ENCODE measurements around the gene ZNF789. TPM values are rescaled to one million over a fixed set of nuclear protein-coding genes. Genes with fewer than 3 reads are reported as not detected.
A peak's percentile ranks its signal among the peaks of the same experiment; 100 is the strongest.

ZNF789 gene
- total RNA-seq, 8 experiments from 2014 or later, result 6.1 to 26.3 (median 16.4) TPM

- Histone ChIP-seq H3K27ac (no peak overlapping the region), H3K4me1 (replicated peaks in 1 of 2) (peaks cover 9 to 10% of the 10 kb centered on the region in 2 donors), H3K4me3 (no peak overlapping the region)
- WGBS, 10 experiments, result 56 to 100% (median 90%) methylated on average over 1 to 6 of the region's 29 CpGs; no CpG with 5 or more reads in 5 of the 10 experiments
- ATAC-seq (replicated peaks in 6 of 8), result no peak
- in situ Hi-C loops (cut with MboI; ENCODE audit: low pct_unique_long_range_greater_than_20kb in 2 of 9, low sequenced_read_pairs in 9 of 9, unreplicated experiment in 9 of 9), result no loop called here
Observed at GRCh38 chr7:99468336-99468918, 4.3 kb upstream of the ZNF789 start.

- in situ Hi-C loops (cut with MboI; ENCODE audit: low pct_unique_long_range_greater_than_20kb in 2 of 9, low sequenced_read_pairs in 9 of 9, unreplicated experiment in 9 of 9), result no loop called here
- Histone ChIP-seq H3K4me1 (replicated peaks in 1 of 2) (peaks cover 15 to 17% of the 10 kb centered on the region in 2 donors), H3K27ac (no peak overlapping the region), H3K4me3 (no peak overlapping the region)
- 11 to 79% (median 50%) methylated on average over 2 to 21 of the region's 23 CpGs for WGBS, 10 experiments
- ATAC-seq (replicated peaks in 6 of 8), result no peak
Observed at GRCh38 chr7:99469381-99470065, 3.2 kb upstream of the ZNF789 start.

- H3K4me1 ChIP-seq (replicated peaks in 1 of 2), result peaks cover 8 to 9% of the 10 kb centered on the region in 2 donors
- peak overlapping the region; percentile 62 to 89 (median 66) for H3K4me3 ChIP-seq
- peak in 3 of 8 experiments; percentile 20 to 24 (median 23) for ATAC-seq (replicated peaks in 6 of 8)
- no peak overlapping the region for H3K27ac ChIP-seq
- 0 to 20% (median 4%) methylated on average over 1 to 7 of the region's 7 CpGs; no CpG with 5 or more reads in 2 of the 10 experiments for WGBS, 10 experiments
- in situ Hi-C loops (cut with MboI; ENCODE audit: low pct_unique_long_range_greater_than_20kb in 2 of 9, low sequenced_read_pairs in 9 of 9, unreplicated experiment in 9 of 9), result no loop called here
Observed at GRCh38 chr7:99473315-99473596, 566 bp downstream of the ZNF789 start.

GRCh38 chr7:99476107-99476506 lies 3.4 kb downstream of the ZNF789 start:
- 70 to 88% (median 81%) methylated on average over 1 to 4 of the region's 5 CpGs; no CpG with 5 or more reads in 5 of the 10 experiments for WGBS, 10 experiments
- no peak for ATAC-seq (replicated peaks in 6 of 8)
- in situ Hi-C loops (cut with MboI; ENCODE audit: low pct_unique_long_range_greater_than_20kb in 2 of 9, low sequenced_read_pairs in 9 of 9, unreplicated experiment in 9 of 9), result no loop called here
- H3K4me3 ChIP-seq, result no peak overlapping the region
- peaks cover 8 to 9% of the 10 kb centered on the region in 2 donors for H3K4me1 ChIP-seq (replicated peaks in 1 of 2)
- no peak overlapping the region for H3K27ac ChIP-seq

- 13 to 79% (median 70%) methylated on average over 2 to 9 of the region's 15 CpGs; no CpG with 5 or more reads in 2 of the 10 experiments for WGBS, 10 experiments
- Histone ChIP-seq H3K4me3 (no peak overlapping the region), H3K27ac (no peak overlapping the region), H3K4me1 (replicated peaks in 1 of 2) (peaks cover 3 to 5% of the 10 kb centered on the region in 2 donors)
- in situ Hi-C loops (cut with MboI; ENCODE audit: low pct_unique_long_range_greater_than_20kb in 2 of 9, low sequenced_read_pairs in 9 of 9, unreplicated experiment in 9 of 9), result no loop called here
- ATAC-seq (replicated peaks in 6 of 8), result peak; percentile 6 to 86 (median 54)
Observed at GRCh38 chr7:99478464-99479440, 6.1 kb downstream of the ZNF789 start.

GRCh38 chr7:99485094-99485493 lies 12.4 kb downstream of the ZNF789 start:
- H3K4me1 ChIP-seq (replicated peaks in 1 of 2), result no peaks in the 10 kb centered on the region

GRCh38 chr7:99489235-99489634 lies 16.5 kb downstream of the ZNF789 start:
- in situ Hi-C loops (cut with MboI; ENCODE audit: low pct_unique_long_range_greater_than_20kb in 2 of 9, low sequenced_read_pairs in 9 of 9, unreplicated experiment in 9 of 9), result no loop called here
- ATAC-seq (replicated peaks in 6 of 8), result peak in 2 of 8 experiments; percentile 23 to 38
- Histone ChIP-seq H3K27ac (no peak overlapping the region), H3K4me3 (no peak overlapping the region), H3K4me1 (replicated peaks in 1 of 2) (no peaks in the 10 kb centered on the region)
- 89 to 100% (median 92%) methylated on average over 1 to 4 of the region's 4 CpGs; no CpG with 5 or more reads in 3 of the 10 experiments for WGBS, 10 experiments

More at GRCh38 chr7:99485094-99485493, 12.4 kb downstream of the ZNF789 start:
- Histone ChIP-seq H3K4me3 (no peak overlapping the region), H3K27ac (no peak overlapping the region)
- ATAC-seq (replicated peaks in 6 of 8), result no peak
- in situ Hi-C loops (cut with MboI; ENCODE audit: low pct_unique_long_range_greater_than_20kb in 2 of 9, low sequenced_read_pairs in 9 of 9, unreplicated experiment in 9 of 9), result no loop called here
- 60 to 100% (median 91%) methylated on average over 1 to 5 of the region's 5 CpGs; no CpG with 5 or more reads in 2 of the 10 experiments for WGBS, 10 experiments

GRCh38 chr7:99490878-99491277 lies 18.2 kb downstream of the ZNF789 start:
- in situ Hi-C loops (cut with MboI; ENCODE audit: low pct_unique_long_range_greater_than_20kb in 2 of 9, low sequenced_read_pairs in 9 of 9, unreplicated experiment in 9 of 9), result no loop called here
- Histone ChIP-seq H3K27ac (no peak overlapping the region), H3K4me1 (replicated peaks in 1 of 2) (no peaks in the 10 kb centered on the region), H3K4me3 (no peak overlapping the region)
- WGBS, 10 experiments, result 60 to 100% (median 80%) methylated on average over 1 to 2 of the region's 3 CpGs; no CpG with 5 or more reads in 7 of the 10 experiments
- ATAC-seq (replicated peaks in 6 of 8), result no peak

- in situ Hi-C loops (cut with MboI; ENCODE audit: low pct_unique_long_range_greater_than_20kb in 2 of 9, low sequenced_read_pairs in 9 of 9, unreplicated experiment in 9 of 9), result no loop called here
- Histone ChIP-seq H3K27ac (no peak overlapping the region), H3K4me1 (replicated peaks in 1 of 2) (peaks cover 9 to 12% of the 10 kb centered on the region in 2 donors), H3K4me3 (no peak overlapping the region)
- 95 to 100% (median 100%) methylated on average over 1 to 5 of the region's 6 CpGs; no CpG with 5 or more reads in 5 of the 10 experiments for WGBS, 10 experiments
- ATAC-seq (replicated peaks in 6 of 8), result no peak
Observed at GRCh38 chr7:99493823-99494222, 21.1 kb downstream of the ZNF789 start.

GRCh38 chr7:99497766-99498545 lies 25.3 kb downstream of the ZNF789 start:
- no peak for ATAC-seq (replicated peaks in 6 of 8)
- Histone ChIP-seq H3K4me1 (replicated peaks in 1 of 2) (peaks cover 9 to 14% of the 10 kb centered on the region in 2 donors), H3K27ac (no peak overlapping the region), H3K4me3 (peak overlapping the region in 4 of 5 donors; percentile 59 to 84 (median 76))
- WGBS, 10 experiments, result 61 to 100% (median 87%) methylated on average over 1 to 6 of the region's 6 CpGs
- in situ Hi-C loops (cut with MboI; ENCODE audit: low pct_unique_long_range_greater_than_20kb in 2 of 9, low sequenced_read_pairs in 9 of 9, unreplicated experiment in 9 of 9), result no loop called here

GRCh38 chr7:99498546-99498944 lies 25.9 kb downstream of the ZNF789 start:
- Histone ChIP-seq H3K4me1 (replicated peaks in 1 of 2) (peaks cover 9 to 14% of the 10 kb centered on the region in 2 donors), H3K4me3 (peak overlapping the region; percentile 59 to 84 (median 76)), H3K27ac (no peak overlapping the region)
- WGBS, 10 experiments, result 57 to 100% (median 74%) methylated on average over 1 to 7 of the region's 11 CpGs; no CpG with 5 or more reads in 4 of the 10 experiments
- in situ Hi-C loops (cut with MboI; ENCODE audit: low pct_unique_long_range_greater_than_20kb in 2 of 9, low sequenced_read_pairs in 9 of 9, unreplicated experiment in 9 of 9), result no loop called here
- no peak for ATAC-seq (replicated peaks in 6 of 8)

GRCh38 chr7:99499371-99499720 lies 26.7 kb downstream of the ZNF789 start:
- H3K4me1 ChIP-seq (replicated peaks in 1 of 2), result peaks cover 9 to 14% of the 10 kb centered on the region in 2 donors
- in situ Hi-C loops (cut with MboI; ENCODE audit: low pct_unique_long_range_greater_than_20kb in 2 of 9, low sequenced_read_pairs in 9 of 9, unreplicated experiment in 9 of 9), result no loop called here
- peak overlapping the region; percentile 63 to 87 for H3K27ac ChIP-seq
- WGBS, 10 experiments, result 0 to 10% (median 0%) methylated on average over 2 to 7 of the region's 14 CpGs; no CpG with 5 or more reads in 3 of the 10 experiments
- H3K4me3 ChIP-seq, result peak overlapping the region; percentile 59 to 84 (median 76)
- ATAC-seq (replicated peaks in 6 of 8), result peak in 2 of 8 experiments; percentile 3 to 4
